PC-3 (cell line): ENCODE data around the gene CYB561A3. TPM values are rescaled to one million over a fixed set of nuclear protein-coding genes. Genes with fewer than 3 reads are reported as not detected.

Experiments used
- ATAC-seq: fragments of 200-7000 bp; cut with Tn5 transposase; 2 replicates; pipeline ENCODE4 v1.9.1; 2020; ENCODE audit warnings: mild to moderate bottlenecking, moderate library complexity
- BruUV-seq: library from RNA; stranded (reverse); fragments of 400-500 nt; replicated peaks from 2 replicates; lab custom pipeline; 2021; lab: Mats Ljungman, UMichigan
- CTCF ChIA-PET: fragments of 300-600 bp; sonication (Branson Sonifier 250); formaldehyde crosslinking; loops from one replicate; lab custom pipeline; 2022; ENCODE audit warnings: antibody characterized with exemption; lab: Charles Lee
- POLR2A ChIA-PET: fragments of 300-600 bp; sonication (Branson Sonifier 250); formaldehyde crosslinking; loops from one replicate; lab custom pipeline; 2022; ENCODE audit warnings: antibody characterized with exemption; ENCODE audit not compliant: unreplicated experiment; lab: Charles Lee
- DNase-seq: peaks from one replicate; pipeline ENCODE4 v3.0.0-alpha.2; 2015
- H2AFZ ChIP-seq: fragments of 300-600 bp; sonication (generic); 2 replicates; pipeline ENCODE4 v1.6.0; 2016; ENCODE audit warnings: antibody characterized with exemption, low read length
- H3F3A ChIP-seq: fragments of 300-600 bp; sonication (generic); one replicate; pipeline ENCODE4 v1.6.0; 2017; ENCODE audit warnings: antibody characterized with exemption, low read length, control low read depth, mild to moderate bottlenecking; ENCODE audit not compliant: unreplicated experiment
- H3K27ac ChIP-seq: fragments of 300-600 bp; sonication (generic); 2 replicates; pipeline ENCODE4 v1.5.1; 2016; ENCODE audit warnings: mild to moderate bottlenecking, low read length
- H3K27me3 ChIP-seq: fragments of 300-600 bp; sonication (generic); 2 replicates; pipeline ENCODE4 v1.6.1; 2016; ENCODE audit warnings: low read length, mixed read lengths
- H3K36me3 ChIP-seq: fragments of 300-600 bp; sonication (generic); 2 replicates; pipeline ENCODE4 v1.6.1; 2016; ENCODE audit warnings: low read depth, mixed run types, low read length, mixed read lengths
- H3K4me1 ChIP-seq: fragments of 300-600 bp; sonication (generic); 2 replicates; pipeline ENCODE4 v1.5.1; 2016; ENCODE audit warnings: low read length; ENCODE audit not compliant: insufficient read depth
- H3K4me2 ChIP-seq: fragments of 300-600 bp; sonication (generic); 2 replicates; pipeline ENCODE4 v1.6.0; 2016; ENCODE audit warnings: low read length
- H3K4me3 ChIP-seq: fragments of 300-600 bp; sonication (generic); 2 replicates; pipeline ENCODE4 v1.5.1; 2016; ENCODE audit warnings: mild to moderate bottlenecking, low read length, mixed read lengths
- H3K79me2 ChIP-seq: fragments of 300-600 bp; sonication (generic); 2 replicates; pipeline ENCODE4 v1.6.1; 2017; ENCODE audit warnings: low read length, mixed read lengths
- H3K9ac ChIP-seq: fragments of 300-600 bp; sonication (generic); 2 replicates; pipeline ENCODE4 v1.6.0; 2016; ENCODE audit warnings: mild to moderate bottlenecking, low read length
- H3K9me2 ChIP-seq: fragments of 300-600 bp; sonication (generic); replicated peaks from 2 replicates; pipeline ENCODE4 v1.6.1; 2016; ENCODE audit warnings: mixed run types, low read length, mixed read lengths
- H3K9me3 ChIP-seq: fragments of 300-600 bp; sonication (generic); 2 replicates; pipeline ENCODE4 v1.6.1; 2016; ENCODE audit warnings: low read length, mixed read lengths
- H4K20me1 ChIP-seq: fragments of 300-600 bp; sonication (generic); 2 replicates; pipeline ENCODE4 v1.6.1; 2016; ENCODE audit warnings: low read length, mixed read lengths
- EZH2 ChIP-seq: fragments of 300-600 bp; sonication (generic); IDR thresholded peaks from one replicate; pipeline ENCODE4 v1.6.1; 2017; ENCODE audit warnings: antibody characterized with exemption, mild to moderate bottlenecking, low read length; ENCODE audit not compliant: unreplicated experiment
- EZH2phosphoT487 ChIP-seq: fragments of 300-600 bp; sonication (generic); IDR thresholded peaks from 2 replicates; pipeline ENCODE4 v1.6.1; 2018; ENCODE audit warnings: mild to moderate bottlenecking, antibody characterized with exemption, low read length, borderline replicate concordance
- intact Hi-C: fragments of 100-400 bp; cut with micrococcal nuclease; formaldehyde crosslinking; loops from 2 replicates; pipeline ENCODE4 v1.9.0; 2023
- total RNA-seq: library from RNA; depleted of rRNA; stranded (reverse); fragments of >200 nt; gene quantifications from 2 replicates; pipeline ENCODE4 v1.2.3, GENCODE V29; 2014
- TF ChIP-seq, protein P1 (sequence below): fragments of 300-600 bp; sonication (generic); conservative IDR thresholded peaks from 2 replicates; pipeline ENCODE4 v1.5.1; 2017; ENCODE audit warnings: antibody characterized with exemption, low read depth, mild to moderate bottlenecking, low read length

Gene CYB561A3
- total RNA-seq, 1 experiment from 2014 or later = 51.2 TPM

DNA sequence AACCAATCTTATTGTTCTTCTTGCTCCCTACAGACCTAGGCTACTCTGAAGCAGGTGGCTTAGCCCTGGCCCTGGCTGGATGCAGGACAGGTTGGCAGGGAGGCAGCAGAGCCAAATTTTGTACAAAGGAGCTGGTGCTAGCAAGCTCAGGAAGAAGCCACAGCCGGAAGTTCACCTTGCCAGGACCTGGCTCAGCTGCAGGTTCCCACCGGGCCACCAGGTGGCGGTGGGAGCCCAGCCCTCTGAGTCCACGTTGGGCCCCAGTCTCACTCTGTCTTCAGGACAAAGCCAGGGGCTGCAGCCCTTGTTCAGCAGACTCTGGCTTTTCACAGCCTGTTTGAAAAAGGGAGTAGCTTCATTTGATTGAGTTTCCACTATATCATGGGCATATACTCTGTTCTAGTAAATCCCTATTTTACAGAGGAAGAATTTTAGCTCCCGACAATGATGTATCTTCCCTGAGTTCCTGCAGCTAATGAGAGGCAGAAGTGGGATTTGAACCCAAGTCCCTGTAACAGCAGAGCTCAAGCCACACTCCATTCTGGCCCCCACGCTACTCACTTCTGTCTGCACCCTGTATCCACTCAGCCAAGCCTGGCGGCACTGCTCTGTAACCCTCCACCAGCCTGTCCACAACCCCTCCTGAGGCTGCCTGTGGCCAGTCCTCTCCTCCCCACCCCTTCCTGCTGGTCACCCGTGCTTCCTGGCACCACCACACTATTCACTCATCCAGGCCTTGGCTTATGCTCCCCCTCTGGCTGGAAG, 25.3 kb downstream of the CYB561A3 start:
- DNase-seq (peak; percentile 93), ATAC-seq (peak; percentile 62)
- CTCF ChIA-PET = interaction anchor here (0.6 to 3.5 kb wide), 6 partner anchors 20 to 254 kb away, joined by 3 to 63 read pairs (median 13); partner anchors contain the start of genes CYB561A3, TMEM138 and TMEM216
- no peak overlapping the region for H3K4me3 ChIP-seq
- H3K9ac ChIP-seq = no peak overlapping the region
- no peaks in the 10 kb centered on the region for H3K9me2 ChIP-seq
- no TSS peak for BruUV-seq
- no peaks in the 10 kb centered on the region for H3F3A ChIP-seq
- POLR2A ChIA-PET = interaction anchor here (0.6 kb wide), 1 partner anchor 84 kb away, joined by 3 read pairs; no protein-coding TSS in a partner anchor
- H3K27ac ChIP-seq = no peak overlapping the region
- no peaks in the 10 kb centered on the region for H3K9me3 ChIP-seq
- H4K20me1 ChIP-seq = peaks cover 9% of the 10 kb centered on the region
- no peak overlapping the region for H3K4me2 ChIP-seq
- peaks cover 26% of the 10 kb centered on the region for H3K79me2 ChIP-seq
- peak overlapping the region; percentile 61 for H2AFZ ChIP-seq
- intact Hi-C loops = loop anchor here (1.0 to 10.0 kb wide), 4 partner anchors 26 to 82 kb away; partner anchors contain the start of genes TMEM138 and TMEM216
- peaks cover 24% of the 10 kb centered on the region for H3K4me1 ChIP-seq
- TF ChIP-seq EZH2 (no peak), EZH2phosphoT487 (no peak)
- TF ChIP-seq, protein P1, sequence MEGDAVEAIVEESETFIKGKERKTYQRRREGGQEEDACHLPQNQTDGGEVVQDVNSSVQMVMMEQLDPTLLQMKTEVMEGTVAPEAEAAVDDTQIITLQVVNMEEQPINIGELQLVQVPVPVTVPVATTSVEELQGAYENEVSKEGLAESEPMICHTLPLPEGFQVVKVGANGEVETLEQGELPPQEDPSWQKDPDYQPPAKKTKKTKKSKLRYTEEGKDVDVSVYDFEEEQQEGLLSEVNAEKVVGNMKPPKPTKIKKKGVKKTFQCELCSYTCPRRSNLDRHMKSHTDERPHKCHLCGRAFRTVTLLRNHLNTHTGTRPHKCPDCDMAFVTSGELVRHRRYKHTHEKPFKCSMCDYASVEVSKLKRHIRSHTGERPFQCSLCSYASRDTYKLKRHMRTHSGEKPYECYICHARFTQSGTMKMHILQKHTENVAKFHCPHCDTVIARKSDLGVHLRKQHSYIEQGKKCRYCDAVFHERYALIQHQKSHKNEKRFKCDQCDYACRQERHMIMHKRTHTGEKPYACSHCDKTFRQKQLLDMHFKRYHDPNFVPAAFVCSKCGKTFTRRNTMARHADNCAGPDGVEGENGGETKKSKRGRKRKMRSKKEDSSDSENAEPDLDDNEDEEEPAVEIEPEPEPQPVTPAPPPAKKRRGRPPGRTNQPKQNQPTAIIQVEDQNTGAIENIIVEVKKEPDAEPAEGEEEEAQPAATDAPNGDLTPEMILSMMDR = peak; percentile 98
- no peaks in the 10 kb centered on the region for H3K36me3 ChIP-seq
- H3K27me3 ChIP-seq = no peaks in the 10 kb centered on the region

DNA sequence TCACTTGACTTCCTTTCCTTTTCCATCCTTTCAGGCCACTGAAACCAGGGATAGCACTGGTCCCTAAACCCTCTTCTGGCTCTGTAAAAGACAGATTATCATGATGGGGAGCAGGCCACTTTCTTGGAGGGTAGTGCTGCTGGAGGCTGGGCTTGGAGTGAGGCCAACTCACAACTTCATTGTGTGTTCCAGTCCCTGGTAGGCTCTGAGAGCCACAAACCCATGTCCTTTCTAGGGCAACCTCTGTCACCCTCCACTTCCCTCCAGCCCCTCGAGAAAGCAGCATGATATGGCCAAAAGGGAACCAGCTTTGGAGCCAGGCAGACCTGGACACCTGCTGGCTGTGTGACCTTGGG, 26.3 kb downstream of the CYB561A3 start:
- H3K79me2 ChIP-seq = peaks cover 36% of the 10 kb centered on the region
- peaks cover 30% of the 10 kb centered on the region for H3K4me1 ChIP-seq
- H3K9ac ChIP-seq = no peak overlapping the region

More for the DNA sequence above, 26.3 kb downstream of the CYB561A3 start:
- intact Hi-C loops = loop anchor here (10.0 kb wide), 1 partner anchor 81 kb away; no protein-coding TSS in a partner anchor
- no TSS peak for BruUV-seq
- ATAC-seq = no peak
- POLR2A ChIA-PET = interaction anchor here (0.6 kb wide), 1 partner anchor 40 kb away, joined by 6 read pairs; the partner anchor contains the start of gene VWCE
- no peaks in the 10 kb centered on the region for H3K36me3 ChIP-seq
- no peak overlapping the region for H2AFZ ChIP-seq
- H3K9me3 ChIP-seq = no peaks in the 10 kb centered on the region
- CTCF ChIA-PET = interaction anchor here (1.2 to 3.5 kb wide), 3 partner anchors 27 to 57 kb away, joined by 18 to 63 read pairs (median 18); partner anchors contain the start of genes CYB561A3, TMEM138 and TMEM216
- H3K4me2 ChIP-seq = no peak overlapping the region
- no peaks in the 10 kb centered on the region for H3K9me2 ChIP-seq
- peaks cover 16% of the 10 kb centered on the region for H4K20me1 ChIP-seq
- no peak for DNase-seq
- H3F3A ChIP-seq = no peaks in the 10 kb centered on the region
- TF ChIP-seq EZH2phosphoT487 = no peak
- no peak for TF ChIP-seq EZH2
- TF ChIP-seq, protein P1 = no peak
- no peak overlapping the region for H3K4me3 ChIP-seq
- no peaks in the 10 kb centered on the region for H3K27me3 ChIP-seq
- no peak overlapping the region for H3K27ac ChIP-seq
